WTC11 (cell line): ENCODE results near the gene PHF14. TPM values are rescaled to one million over a fixed set of nuclear protein-coding genes. Genes with fewer than 3 reads are reported as not detected.

Experiments used
- ATAC-seq: fragments of 200-7000 bp; cut with Tn5 transposase; 2 replicates; pipeline ENCODE4 v1.10.0; 2021; ENCODE audit warnings: mild to moderate bottlenecking, moderate library complexity
- Bru-seq: library from RNA; stranded (reverse); fragments of 400-500 nt; gene quantifications from one replicate; lab custom pipeline; 2021; lab: Mats Ljungman, UMichigan
- CTCF ChIA-PET: fragments of 300-600 bp; sonication (Branson Sonifier 250); formaldehyde crosslinking; loops from one replicate; lab custom pipeline; 2021; ENCODE audit warnings: antibody characterized with exemption; lab: Charles Lee
- POLR2A ChIA-PET: fragments of 350-600 bp; sonication (Branson Sonifier 250); formaldehyde crosslinking; loops from one replicate; lab custom pipeline; 2021; ENCODE audit warnings: antibody characterized with exemption; lab: Charles Lee
- DNase-seq: peaks from one replicate; pipeline ENCODE4 v3.0.0; 2021; ENCODE audit warnings: low spot score
- H3K27ac Mint-ChIP-seq: 2 replicates; pipeline ENCODE4 v1.8.0; 2021; ENCODE audit warnings: mixed read lengths
- H3K27me3 Mint-ChIP-seq: 2 replicates; pipeline ENCODE4 v1.8.0; 2021; ENCODE audit warnings: low read depth, mild to moderate bottlenecking, moderate library complexity, mixed read lengths
- H3K36me3 Mint-ChIP-seq: 2 replicates; pipeline ENCODE4 v1.8.0; 2021; ENCODE audit warnings: mixed read lengths
- H3K4me1 Mint-ChIP-seq: 2 replicates; pipeline ENCODE4 v1.8.0; 2022; ENCODE audit warnings: mixed read lengths
- H3K4me3 Mint-ChIP-seq: 2 replicates; pipeline ENCODE4 v1.8.0; 2021; ENCODE audit warnings: mild to moderate bottlenecking, moderate library complexity, mixed read lengths
- H3K9me3 Mint-ChIP-seq: 2 replicates; pipeline ENCODE4 v1.8.0; 2021; ENCODE audit warnings: mixed read lengths
- ATF6 ChIP-seq: sonication (generic); formaldehyde crosslinking; IDR thresholded peaks from 2 replicates; pipeline ENCODE4 v1.8.1; 2023; ENCODE audit warnings: mild to moderate bottlenecking, missing genetic modification reagents
- CREB1 ChIP-seq: sonication (generic); formaldehyde crosslinking; IDR thresholded peaks from 2 replicates; pipeline ENCODE4 v1.8.0; 2023; ENCODE audit warnings: mild to moderate bottlenecking, missing genetic modification reagents
- E2F1 ChIP-seq: sonication (generic); formaldehyde crosslinking; IDR thresholded peaks from 2 replicates; pipeline ENCODE4 v1.8.0; 2022; ENCODE audit warnings: mild to moderate bottlenecking, missing genetic modification reagents
- E2F5 ChIP-seq: sonication (generic); formaldehyde crosslinking; IDR thresholded peaks from 2 replicates; pipeline ENCODE4 v1.8.1; 2022; ENCODE audit warnings: mild to moderate bottlenecking, moderate library complexity, missing genetic modification reagents
- ERG ChIP-seq: fragments of 250-450 bp; sonication (Bioruptor Pico); IDR thresholded peaks from 2 replicates; pipeline ENCODE4 v1.8.0; 2021; ENCODE audit warnings: mild to moderate bottlenecking
- ETV6 ChIP-seq: sonication (generic); formaldehyde crosslinking; IDR thresholded peaks from 2 replicates; pipeline ENCODE4 v1.8.1; 2022; ENCODE audit warnings: mild to moderate bottlenecking, missing genetic modification reagents
- GABPB1 ChIP-seq: sonication (generic); formaldehyde crosslinking; IDR thresholded peaks from 2 replicates; pipeline ENCODE4 v1.8.1; 2023; ENCODE audit warnings: mild to moderate bottlenecking, missing genetic modification reagents
- JUN ChIP-seq: sonication (generic); formaldehyde crosslinking; IDR thresholded peaks from 2 replicates; pipeline ENCODE4 v1.8.0; 2023; ENCODE audit warnings: mild to moderate bottlenecking, missing genetic modification reagents
- KAT7 ChIP-seq: sonication (generic); formaldehyde crosslinking; IDR thresholded peaks from 2 replicates; pipeline ENCODE4 v1.8.1; 2023; ENCODE audit warnings: missing genetic modification reagents, mild to moderate bottlenecking, borderline replicate concordance
- MYBL2 ChIP-seq: sonication (generic); formaldehyde crosslinking; IDR thresholded peaks from 2 replicates; pipeline ENCODE4 v1.8.1; 2023; ENCODE audit warnings: mild to moderate bottlenecking, moderate library complexity, missing genetic modification reagents
- NFATC4 ChIP-seq: fragments of 250-450 bp; sonication (Bioruptor Pico); IDR thresholded peaks from 2 replicates; pipeline ENCODE4 v1.9.0; 2021; ENCODE audit warnings: mild to moderate bottlenecking
- NFE2L1 ChIP-seq: sonication (generic); formaldehyde crosslinking; IDR thresholded peaks from 2 replicates; pipeline ENCODE4 v1.8.1; 2023; ENCODE audit warnings: missing genetic modification reagents
- NFYB ChIP-seq: sonication (generic); formaldehyde crosslinking; conservative IDR thresholded peaks from 2 replicates; pipeline ENCODE4 v1.8.0; 2022; ENCODE audit warnings: low read depth, missing genetic modification reagents
- OVOL2 ChIP-seq: fragments of 250-450 bp; sonication (Bioruptor Pico); IDR thresholded peaks from 2 replicates; pipeline ENCODE4 v1.9.0; 2021; ENCODE audit warnings: mild to moderate bottlenecking, borderline replicate concordance
- SP1 ChIP-seq: sonication (generic); formaldehyde crosslinking; conservative IDR thresholded peaks from 2 replicates; pipeline ENCODE4 v1.8.1; 2022; ENCODE audit warnings: missing genetic modification reagents
- TCF7 ChIP-seq: sonication (generic); formaldehyde crosslinking; IDR thresholded peaks from 2 replicates; pipeline ENCODE4 v1.8.0; 2022; ENCODE audit warnings: mild to moderate bottlenecking, low read depth, missing genetic modification reagents, moderate library complexity
- TEAD4 ChIP-seq: sonication (generic); formaldehyde crosslinking; IDR thresholded peaks from 2 replicates; pipeline ENCODE4 v1.8.0; 2022; ENCODE audit warnings: mild to moderate bottlenecking, missing genetic modification reagents
- ZNF423 ChIP-seq: fragments of 250-450 bp; sonication (Bioruptor Pico); IDR thresholded peaks from 2 replicates; pipeline ENCODE4 v2.1.2; 2022; ENCODE audit warnings: mild to moderate bottlenecking, moderate library complexity
- long read RNA-seq, 3 experiments: library from RNA in 1 of 3; library from capped mRNA in 1 of 3; library from polyadenylated mRNA in 1 of 3; unstranded in 2 of 3; stranded (forward) in 1 of 3; transcript quantifications; one replicate each; pipeline ENCODE4 v2.0.0, GENCODE V29; 2021
- total RNA-seq: library from RNA; stranded (reverse); gene quantifications from 3 replicates; pipeline ENCODE4 v1.2.3, GENCODE V29; 2021
- TF ChIP-seq, protein P1 (sequence below): fragments of 250-450 bp; sonication (Bioruptor Pico); IDR thresholded peaks from 2 replicates; pipeline ENCODE4 v1.9.0; 2021; ENCODE audit warnings: moderate library complexity, mild to moderate bottlenecking, inconsistent platforms, borderline replicate concordance
- TF ChIP-seq, protein P2 (sequence below): sonication (generic); formaldehyde crosslinking; IDR thresholded peaks from 2 replicates; pipeline ENCODE4 v1.8.0; 2022; ENCODE audit warnings: mild to moderate bottlenecking, missing genetic modification reagents
- TF ChIP-seq, protein P3 (sequence below): sonication (generic); formaldehyde crosslinking; IDR thresholded peaks from 2 replicates; pipeline ENCODE4 v1.8.0; 2022; ENCODE audit warnings: mild to moderate bottlenecking, missing genetic modification reagents
- TF ChIP-seq, protein P4 (sequence below): sonication (generic); formaldehyde crosslinking; IDR thresholded peaks from 2 replicates; pipeline ENCODE4 v1.8.1; 2023; ENCODE audit warnings: mild to moderate bottlenecking, moderate library complexity, missing genetic modification reagents
- TF ChIP-seq, protein P5 (sequence below): sonication (generic); formaldehyde crosslinking; IDR thresholded peaks from 2 replicates; pipeline ENCODE4 v1.8.1; 2023; ENCODE audit warnings: mild to moderate bottlenecking, missing genetic modification reagents, moderate library complexity
- TF ChIP-seq, protein P6 (sequence below): sonication (generic); formaldehyde crosslinking; IDR thresholded peaks from 2 replicates; pipeline ENCODE4 v1.8.1; 2022; ENCODE audit warnings: low read depth, mild to moderate bottlenecking, moderate library complexity, missing genetic modification reagents, borderline replicate concordance

The PHF14 gene
- 47.7 to 49.9 TPM (median 48.6 TPM) in 3 replicates for total RNA-seq
- Bru-seq, nascent RNA: percentile 90 among the genes with signal in this experiment
- long read RNA-seq, experiment 1, full-length matches to known transcripts: 73 of 141 reads
- long read RNA-seq, experiment 1, partial matches to known transcripts: 23 of 141 reads
- long read RNA-seq, experiment 1, other reads (novel, unspliced or antisense): 45 of 141 reads
- long read RNA-seq, experiment 2, partial matches to known transcripts: 15 of 45 reads
- long read RNA-seq, experiment 2, other reads (novel, unspliced or antisense): 28 of 45 reads
- long read RNA-seq, experiment 3, partial matches to known transcripts: 22 of 32 reads
- long read RNA-seq, experiment 3, other reads (novel, unspliced or antisense): 8 of 32 reads

GRCh38 chr7:10973061-10973941, at the start of gene PHF14:
Gene PHF14, plus strand, starts transcription at chr7:10973872. Its CDS starts 452 bp downstream, at chr7:10974324.
- peak; percentile 98 for ATAC-seq
- peak; percentile 97 for DNase-seq
- no peaks in the 10 kb centered on the region; the same call in 1 of the 2 replicates for H3K27me3 Mint-ChIP-seq
- peak within 1 kb of the TSS; percentile 89 for H3K4me3 Mint-ChIP-seq
- peaks cover 16% of the 10 kb centered on the region for H3K36me3 Mint-ChIP-seq
- peaks cover 7% of the 10 kb centered on the region for H3K9me3 Mint-ChIP-seq
- POLR2A ChIA-PET: interaction anchor here (0.5 to 2.7 kb wide), 2 partner anchors 33 to 980 kb away, joined by 4 to 21 read pairs; a partner anchor contains a TSS
- peak within 1 kb of the TSS; percentile 100 for H3K27ac Mint-ChIP-seq
- CTCF ChIA-PET: no interaction called here
- peaks cover 39% of the 10 kb centered on the region for H3K4me1 Mint-ChIP-seq
- TF ChIP-seq NFE2L1 (CRISPR knock-in tag) (no peak), E2F1 (CRISPR knock-in tag) (no peak), KAT7 (CRISPR knock-in tag) (no peak), SP1 (CRISPR knock-in tag) (peak; percentile 62), OVOL2 (no peak), ETV6 (CRISPR knock-in tag) (0 out of 2 replicates have a peak, but pooled peaks have one; percentile 33), ATF6 (CRISPR knock-in tag) (no peak), E2F5 (CRISPR knock-in tag) (0 out of 2 replicates have a peak, but pooled peaks have one; percentile 28), MYBL2 (0 out of 2 replicates have a peak, but pooled peaks have one; percentile 54), NFYB (CRISPR knock-in tag) (peak; percentile 93), ZNF423 (no peak), TCF7 (CRISPR knock-in tag) (no peak), JUN (CRISPR knock-in tag) (0 out of 2 replicates have a peak, but pooled peaks have one; percentile 22), TEAD4 (CRISPR knock-in tag) (no peak), ERG (CRISPR knock-in tag) (no peak), NFATC4 (no peak), CREB1 (CRISPR knock-in tag) (no peak), GABPB1 (CRISPR knock-in tag) (peak; percentile 56; the same call in 1 of the 2 replicates)
- TF ChIP-seq, protein P1, sequence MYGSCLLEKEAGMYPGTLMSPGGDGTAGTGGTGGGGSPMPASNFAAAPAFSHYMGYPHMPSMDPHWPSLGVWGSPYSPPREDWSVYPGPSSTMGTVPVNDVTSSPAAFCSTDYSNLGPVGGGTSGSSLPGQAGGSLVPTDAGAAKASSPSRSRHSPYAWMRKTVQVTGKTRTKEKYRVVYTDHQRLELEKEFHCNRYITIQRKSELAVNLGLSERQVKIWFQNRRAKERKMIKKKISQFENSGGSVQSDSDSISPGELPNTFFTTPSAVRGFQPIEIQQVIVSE: no peak
- TF ChIP-seq, protein P2, sequence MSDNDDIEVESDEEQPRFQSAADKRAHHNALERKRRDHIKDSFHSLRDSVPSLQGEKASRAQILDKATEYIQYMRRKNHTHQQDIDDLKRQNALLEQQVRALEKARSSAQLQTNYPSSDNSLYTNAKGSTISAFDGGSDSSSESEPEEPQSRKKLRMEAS: peak; percentile 61
- TF ChIP-seq, protein P3, sequence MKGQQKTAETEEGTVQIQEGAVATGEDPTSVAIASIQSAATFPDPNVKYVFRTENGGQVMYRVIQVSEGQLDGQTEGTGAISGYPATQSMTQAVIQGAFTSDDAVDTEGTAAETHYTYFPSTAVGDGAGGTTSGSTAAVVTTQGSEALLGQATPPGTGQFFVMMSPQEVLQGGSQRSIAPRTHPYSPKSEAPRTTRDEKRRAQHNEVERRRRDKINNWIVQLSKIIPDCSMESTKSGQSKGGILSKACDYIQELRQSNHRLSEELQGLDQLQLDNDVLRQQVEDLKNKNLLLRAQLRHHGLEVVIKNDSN (CRISPR knock-in tag): peak; percentile 38; the same call in 1 of the 2 replicates
- TF ChIP-seq, protein P4, sequence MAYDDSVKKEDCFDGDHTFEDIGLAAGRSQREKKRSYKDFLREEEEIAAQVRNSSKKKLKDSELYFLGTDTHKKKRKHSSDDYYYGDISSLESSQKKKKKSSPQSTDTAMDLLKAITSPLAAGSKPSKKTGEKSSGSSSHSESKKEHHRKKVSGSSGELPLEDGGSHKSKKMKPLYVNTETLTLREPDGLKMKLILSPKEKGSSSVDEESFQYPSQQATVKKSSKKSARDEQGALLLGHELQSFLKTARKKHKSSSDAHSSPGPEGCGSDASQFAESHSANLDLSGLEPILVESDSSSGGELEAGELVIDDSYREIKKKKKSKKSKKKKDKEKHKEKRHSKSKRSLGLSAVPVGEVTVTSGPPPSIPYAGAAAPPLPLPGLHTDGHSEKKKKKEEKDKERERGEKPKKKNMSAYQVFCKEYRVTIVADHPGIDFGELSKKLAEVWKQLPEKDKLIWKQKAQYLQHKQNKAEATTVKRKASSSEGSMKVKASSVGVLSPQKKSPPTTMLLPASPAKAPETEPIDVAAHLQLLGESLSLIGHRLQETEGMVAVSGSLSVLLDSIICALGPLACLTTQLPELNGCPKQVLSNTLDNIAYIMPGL (CRISPR knock-in tag): no peak
- TF ChIP-seq, protein P5, sequence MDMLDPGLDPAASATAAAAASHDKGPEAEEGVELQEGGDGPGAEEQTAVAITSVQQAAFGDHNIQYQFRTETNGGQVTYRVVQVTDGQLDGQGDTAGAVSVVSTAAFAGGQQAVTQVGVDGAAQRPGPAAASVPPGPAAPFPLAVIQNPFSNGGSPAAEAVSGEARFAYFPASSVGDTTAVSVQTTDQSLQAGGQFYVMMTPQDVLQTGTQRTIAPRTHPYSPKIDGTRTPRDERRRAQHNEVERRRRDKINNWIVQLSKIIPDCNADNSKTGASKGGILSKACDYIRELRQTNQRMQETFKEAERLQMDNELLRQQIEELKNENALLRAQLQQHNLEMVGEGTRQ (CRISPR knock-in tag): no peak
- TF ChIP-seq, protein P6, sequence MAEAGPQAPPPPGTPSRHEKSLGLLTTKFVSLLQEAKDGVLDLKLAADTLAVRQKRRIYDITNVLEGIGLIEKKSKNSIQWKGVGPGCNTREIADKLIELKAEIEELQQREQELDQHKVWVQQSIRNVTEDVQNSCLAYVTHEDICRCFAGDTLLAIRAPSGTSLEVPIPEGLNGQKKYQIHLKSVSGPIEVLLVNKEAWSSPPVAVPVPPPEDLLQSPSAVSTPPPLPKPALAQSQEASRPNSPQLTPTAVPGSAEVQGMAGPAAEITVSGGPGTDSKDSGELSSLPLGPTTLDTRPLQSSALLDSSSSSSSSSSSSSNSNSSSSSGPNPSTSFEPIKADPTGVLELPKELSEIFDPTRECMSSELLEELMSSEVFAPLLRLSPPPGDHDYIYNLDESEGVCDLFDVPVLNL: no peak
